ENCODE results near the gene STRA6.
"Not testable (repeated sequence)": the region's sequence is repeated elsewhere in the genome, so short reads cannot be mapped to it uniquely, and the experiment has no call there.

Gene STRA6

DNA sequence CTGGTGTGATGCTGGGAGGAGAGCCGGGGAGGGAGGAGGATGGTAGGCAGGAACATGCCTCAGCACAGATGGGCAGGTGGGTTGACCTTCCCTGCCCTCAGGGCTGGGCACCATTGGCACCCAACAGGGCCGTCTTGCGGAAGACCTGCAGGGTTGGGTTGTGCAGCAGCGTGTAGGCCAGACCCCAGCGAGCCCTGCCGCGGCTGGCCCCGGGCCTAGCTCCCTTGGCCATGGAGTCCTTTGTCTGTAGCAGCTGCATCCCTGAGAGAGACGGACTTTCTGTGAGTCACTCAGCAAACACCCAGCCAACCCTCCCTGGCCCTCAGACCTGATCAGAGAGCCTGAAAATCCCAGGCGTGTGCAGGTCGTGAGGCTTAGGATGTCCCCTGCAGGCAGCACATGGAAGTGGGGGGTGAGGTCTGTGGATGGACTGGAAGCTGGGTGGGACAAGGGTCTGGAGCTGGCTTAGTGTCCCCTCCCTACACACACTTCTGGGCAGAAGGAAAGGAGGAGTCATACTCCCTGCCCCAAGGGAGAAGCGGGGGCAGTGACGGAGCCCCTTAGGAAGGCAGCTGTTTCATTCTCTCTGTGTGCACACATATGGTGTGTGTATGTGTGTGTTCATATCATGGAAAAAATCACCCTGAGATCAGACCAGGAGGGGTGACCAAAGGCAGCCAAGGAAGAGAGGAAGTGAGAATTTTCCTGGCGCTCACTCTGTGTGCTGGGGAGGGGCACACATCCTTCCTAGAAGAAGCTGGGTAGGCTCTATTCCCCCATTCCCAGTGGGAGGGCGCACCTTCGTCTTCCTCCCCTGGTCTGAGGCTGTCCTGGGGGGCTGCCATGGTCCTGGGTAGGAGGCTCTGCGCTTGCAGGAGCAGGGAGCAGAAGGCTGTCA, 22.4 kb downstream of the STRA6 start:
- no peak for DNase-seq

GRCh38 chr15:74179101-74179841, 23.3 kb downstream of the STRA6 start:
- no peak for DNase-seq

DNA sequence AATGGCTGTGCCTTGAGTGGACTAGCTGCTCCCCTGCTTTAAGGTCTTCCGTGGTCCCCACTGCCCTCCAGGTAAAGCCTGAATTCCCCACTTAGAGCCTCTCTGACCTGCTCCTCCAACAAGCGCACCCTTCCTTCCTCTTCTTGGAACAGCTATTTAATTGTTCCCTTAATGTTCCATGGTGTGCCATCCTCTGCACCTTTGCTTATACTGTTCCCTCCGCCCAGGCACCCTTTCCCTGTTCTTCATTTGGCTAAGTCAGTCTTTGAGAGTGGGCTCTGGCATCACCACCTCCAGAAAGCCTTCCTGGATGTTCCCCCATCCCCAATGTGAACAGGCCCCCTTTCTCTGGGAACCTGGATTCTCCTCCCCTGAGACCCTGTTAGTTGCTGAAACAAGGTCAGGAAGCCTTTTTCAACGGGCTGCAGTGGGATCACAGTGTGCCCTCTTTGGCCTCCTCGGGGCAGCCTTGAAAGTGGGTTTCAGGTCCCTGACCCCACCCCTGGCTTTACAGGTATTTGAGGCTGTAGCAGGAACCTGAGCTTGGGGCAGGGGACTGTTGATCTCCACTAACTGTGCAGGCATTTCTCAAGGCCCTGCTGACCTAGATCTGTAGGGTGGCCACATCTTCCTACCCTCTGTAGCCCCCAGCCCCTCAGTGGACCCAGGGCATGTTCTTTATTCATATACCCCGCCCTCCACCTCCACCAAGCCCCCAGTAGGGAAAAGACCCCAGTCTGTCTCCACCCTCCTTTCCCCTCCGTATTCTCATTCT, 24.1 kb downstream of the STRA6 start:
- no peak for DNase-seq

DNA sequence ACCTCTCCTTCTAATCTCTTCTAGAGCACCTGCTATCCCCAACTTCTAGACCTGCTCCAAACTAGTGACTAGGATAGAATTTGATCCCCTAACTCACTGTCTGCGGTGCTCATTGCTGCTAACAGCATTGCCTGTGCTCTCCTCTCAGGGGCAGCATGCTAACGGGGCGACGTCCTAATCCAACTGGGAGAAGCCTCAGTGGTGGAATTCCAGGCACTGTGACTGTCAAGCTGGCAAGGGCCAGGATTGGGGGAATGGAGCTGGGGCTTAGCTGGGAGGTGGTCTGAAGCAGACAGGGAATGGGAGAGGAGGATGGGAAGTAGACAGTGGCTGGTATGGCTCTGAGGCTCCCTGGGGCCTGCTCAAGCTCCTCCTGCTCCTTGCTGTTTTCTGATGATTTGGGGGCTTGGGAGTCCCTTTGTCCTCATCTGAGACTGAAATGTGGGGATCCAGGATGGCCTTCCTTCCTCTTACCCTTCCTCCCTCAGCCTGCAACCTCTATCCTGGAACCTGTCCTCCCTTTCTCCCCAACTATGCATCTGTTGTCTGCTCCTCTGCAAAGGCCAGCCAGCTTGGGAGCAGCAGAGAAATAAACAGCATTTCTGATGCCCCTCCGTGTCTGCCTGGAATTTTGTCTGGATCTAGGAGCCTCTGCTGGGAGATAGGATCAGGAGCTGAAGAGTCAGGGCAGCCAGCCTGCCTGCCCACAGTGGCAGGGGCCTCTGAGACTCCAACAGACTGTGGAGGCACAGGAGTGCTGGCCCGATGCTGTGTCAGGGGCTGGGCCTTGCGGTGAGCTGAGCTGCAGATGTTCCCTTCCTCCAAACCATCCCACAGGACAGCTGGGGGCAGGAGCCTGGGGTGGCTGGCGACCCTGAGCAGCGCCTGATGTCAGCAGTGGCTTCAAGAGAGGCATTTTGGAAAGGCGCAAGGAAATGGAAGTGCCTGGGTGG, 26.0 kb downstream of the STRA6 start:
- no peak for DNase-seq

DNA sequence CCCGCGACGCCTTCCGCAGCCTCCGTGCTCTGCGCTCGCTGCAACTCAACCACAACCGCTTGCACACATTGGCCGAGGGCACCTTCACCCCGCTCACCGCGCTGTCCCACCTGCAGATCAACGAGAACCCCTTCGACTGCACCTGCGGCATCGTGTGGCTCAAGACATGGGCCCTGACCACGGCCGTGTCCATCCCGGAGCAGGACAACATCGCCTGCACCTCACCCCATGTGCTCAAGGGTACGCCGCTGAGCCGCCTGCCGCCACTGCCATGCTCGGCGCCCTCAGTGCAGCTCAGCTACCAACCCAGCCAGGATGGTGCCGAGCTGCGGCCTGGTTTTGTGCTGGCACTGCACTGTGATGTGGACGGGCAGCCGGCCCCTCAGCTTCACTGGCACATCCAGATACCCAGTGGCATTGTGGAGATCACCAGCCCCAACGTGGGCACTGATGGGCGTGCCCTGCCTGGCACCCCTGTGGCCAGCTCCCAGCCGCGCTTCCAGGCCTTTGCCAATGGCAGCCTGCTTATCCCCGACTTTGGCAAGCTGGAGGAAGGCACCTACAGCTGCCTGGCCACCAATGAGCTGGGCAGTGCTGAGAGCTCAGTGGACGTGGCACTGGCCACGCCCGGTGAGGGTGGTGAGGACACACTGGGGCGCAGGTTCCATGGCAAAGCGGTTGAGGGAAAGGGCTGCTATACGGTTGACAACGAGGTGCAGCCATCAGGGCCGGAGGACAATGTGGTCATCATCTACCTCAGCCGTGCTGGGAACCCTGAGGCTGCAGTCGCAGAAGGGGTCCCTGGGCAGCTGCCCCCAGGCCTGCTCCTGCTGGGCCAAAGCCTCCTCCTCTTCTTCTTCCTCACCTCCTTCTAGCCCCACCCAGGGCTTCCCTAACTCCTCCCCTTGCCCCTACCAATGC, 27.1 kb downstream of the STRA6 start:
- DNase-seq: no peak

GRCh38 chr15:74174958-74175253, 27.7 kb downstream of the STRA6 start:
- no peak for DNase-seq

DNA sequence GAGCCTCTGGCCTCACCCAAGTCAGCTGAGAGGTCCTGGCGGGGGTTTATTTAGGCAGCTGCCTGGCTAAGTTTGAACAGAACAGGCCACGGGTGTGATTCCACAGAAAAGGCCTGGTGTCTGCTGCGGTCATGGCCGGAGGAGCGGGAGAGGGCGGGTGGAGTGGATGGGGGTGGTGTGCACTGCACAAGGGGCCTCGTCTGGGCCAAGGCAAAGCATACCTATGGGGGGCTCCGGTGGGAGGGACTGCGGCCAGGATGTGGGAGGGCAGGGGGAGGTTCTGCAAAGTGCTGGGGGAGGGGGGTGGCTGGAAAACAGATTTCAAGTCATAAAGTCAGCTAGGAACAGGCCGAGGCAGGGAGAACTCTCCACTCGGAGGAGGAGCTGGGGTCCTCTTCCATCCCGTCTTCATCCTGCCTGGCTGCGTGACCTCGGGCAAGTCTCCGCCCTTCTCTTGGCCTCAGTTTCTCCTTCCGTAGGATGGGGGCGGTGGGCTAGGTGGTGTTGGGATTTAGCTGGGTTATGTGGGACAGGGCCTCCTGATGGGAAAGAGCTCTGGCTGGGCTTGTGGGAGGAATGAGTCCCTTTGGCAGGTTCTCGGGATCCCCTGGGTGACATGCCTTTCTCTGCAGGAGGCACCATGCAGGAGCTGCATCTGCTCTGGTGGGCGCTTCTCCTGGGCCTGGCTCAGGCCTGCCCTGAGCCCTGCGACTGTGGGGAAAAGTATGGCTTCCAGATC, 28.2 kb downstream of the STRA6 start:
- DNase-seq: no peak

GRCh38 chr15:74173380-74174218, 29.0 kb downstream of the STRA6 start, which contains the start of gene ISLR:
Gene ISLR (plus strand): TSS chr15:74173710. CDS start chr15:74174859, 1,149 bp downstream.
- no peak for DNase-seq

DNA sequence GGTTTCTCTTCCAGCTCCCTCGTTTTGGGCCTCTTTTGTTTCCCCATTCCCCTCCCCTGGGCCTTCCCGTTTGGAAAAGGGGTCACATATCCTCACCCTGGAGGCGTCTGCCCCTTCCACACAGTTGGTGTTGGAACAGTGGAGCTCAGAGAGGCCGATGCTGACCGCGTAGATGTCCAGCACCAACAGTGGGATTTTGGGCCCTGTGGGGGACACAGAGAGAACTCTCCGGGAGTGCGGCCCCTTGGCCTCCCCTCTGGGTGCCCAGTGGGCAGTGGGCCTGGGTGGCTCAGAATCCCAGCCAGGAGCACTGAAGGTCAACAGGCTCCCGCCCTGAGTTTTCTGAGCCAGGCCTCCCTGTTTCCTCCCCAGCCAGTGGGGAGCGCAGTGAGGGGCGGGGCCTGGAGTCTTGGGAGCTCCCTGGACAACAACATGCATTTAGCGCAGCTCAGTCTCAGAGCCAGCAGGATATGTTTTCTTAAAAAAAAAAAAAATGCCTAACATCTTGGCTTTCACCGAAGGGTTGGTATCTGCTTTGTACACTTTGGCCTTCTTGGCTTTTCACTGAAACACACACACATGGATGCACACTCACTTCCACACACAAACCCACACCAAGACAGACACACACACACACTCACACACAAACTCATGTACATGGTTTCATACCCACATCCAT, 29.7 kb downstream of the STRA6 start:
- no peak for DNase-seq

- no peak for DNase-seq
Observed at GRCh38 chr15:74171965-74172541, 30.5 kb downstream of the STRA6 start.

- no peak for DNase-seq
Observed at GRCh38 chr15:74170875-74171578, 31.6 kb downstream of the STRA6 start.

GRCh38 chr15:74170071-74170844, 32.3 kb downstream of the STRA6 start:
- DNase-seq: no peak

DNA sequence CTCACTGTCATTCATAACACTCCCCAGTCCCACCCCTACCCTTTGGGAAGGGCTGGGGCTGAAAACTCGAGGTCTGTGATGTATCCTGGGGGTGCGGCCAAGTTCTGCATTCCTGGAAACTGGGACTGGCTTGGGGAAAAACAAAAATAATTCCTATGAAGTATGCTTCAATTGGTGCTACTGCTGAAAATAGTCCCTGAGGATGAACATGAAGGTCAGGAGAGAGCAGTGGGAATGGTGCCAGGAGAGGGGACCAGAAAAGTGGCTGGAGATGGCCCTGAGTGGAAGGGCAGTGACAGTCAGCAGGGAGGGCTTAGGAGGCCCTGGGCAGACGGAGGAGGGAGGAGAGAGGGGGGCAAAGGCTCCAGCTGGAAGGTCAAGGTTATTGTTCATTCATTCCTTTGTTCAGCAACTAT, 33.9 kb downstream of the STRA6 start:
- DNase-seq: no peak

GRCh38 chr15:74167891-74168331, 34.7 kb downstream of the STRA6 start:
- DNase-seq: no peak

- DNase-seq: no peak
Observed at GRCh38 chr15:74165461-74165860, 37.1 kb downstream of the STRA6 start.

GRCh38 chr15:74162195-74162536, 40.4 kb downstream of the STRA6 start:
- not testable (repeated sequence) for DNase-seq

DNA sequence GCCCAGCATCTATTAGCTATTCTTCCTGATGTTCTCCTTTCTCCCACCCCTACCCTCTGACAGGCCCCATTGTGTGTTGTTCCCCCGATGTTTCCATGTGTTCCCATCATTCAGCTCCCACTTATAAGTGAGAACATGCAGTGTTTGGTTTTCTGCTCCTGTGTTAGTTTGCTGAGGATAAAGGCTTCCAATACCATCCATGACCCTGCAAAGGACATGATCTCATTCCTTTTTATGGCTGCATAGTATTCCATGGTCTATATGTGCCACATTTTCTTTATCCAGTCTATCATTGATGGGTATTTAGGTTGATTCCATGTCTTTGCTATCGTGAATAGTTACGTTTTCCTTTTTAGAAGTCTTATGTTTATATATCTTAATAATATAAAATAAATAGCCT, 42.2 kb downstream of the STRA6 start:
- DNase-seq: not testable (repeated sequence)
